GM10266 (cell line): ENCODE results near the gene ESYT2.

Source experiments
- DNase-seq: peaks from one replicate; pipeline ENCODE4 v3.0.0; 2012; ENCODE audit errors: extremely low spot score
- CTCF ChIP-seq: IDR thresholded peaks from 2 replicates; pipeline ENCODE4 v1.5.1; 2012; ENCODE audit warnings: mild to moderate bottlenecking, low read depth; ENCODE audit not compliant: control insufficient read depth, insufficient read depth; ENCODE audit errors: missing control alignments

Gene ESYT2

GRCh38 chr7:158819571-158820203 lies 9.6 kb downstream of the ESYT2 start:
- TF ChIP-seq CTCF = no peak
- DNase-seq = no peak

GRCh38 chr7:158818325-158819213 lies 10.7 kb downstream of the ESYT2 start:
- DNase-seq = peak; percentile 82
- TF ChIP-seq CTCF = peak; percentile 38

GRCh38 chr7:158816995-158817394 lies 12.3 kb downstream of the ESYT2 start:
- no peak for DNase-seq
- no peak for TF ChIP-seq CTCF

- DNase-seq = no peak
- TF ChIP-seq CTCF = no peak
Observed at GRCh38 chr7:158816271-158816670, 13.0 kb downstream of the ESYT2 start.

GRCh38 chr7:158815800-158816128 lies 13.5 kb downstream of the ESYT2 start:
- no peak for DNase-seq
- TF ChIP-seq CTCF = no peak

- DNase-seq = no peak
- no peak for TF ChIP-seq CTCF
Observed at GRCh38 chr7:158815083-158815799, 14.1 kb downstream of the ESYT2 start.

GRCh38 chr7:158814637-158815036 lies 14.7 kb downstream of the ESYT2 start:
- no peak for TF ChIP-seq CTCF
- no peak for DNase-seq
